Measurements from ENCODE around the gene FTH1.

FTH1 gene

DNA sequence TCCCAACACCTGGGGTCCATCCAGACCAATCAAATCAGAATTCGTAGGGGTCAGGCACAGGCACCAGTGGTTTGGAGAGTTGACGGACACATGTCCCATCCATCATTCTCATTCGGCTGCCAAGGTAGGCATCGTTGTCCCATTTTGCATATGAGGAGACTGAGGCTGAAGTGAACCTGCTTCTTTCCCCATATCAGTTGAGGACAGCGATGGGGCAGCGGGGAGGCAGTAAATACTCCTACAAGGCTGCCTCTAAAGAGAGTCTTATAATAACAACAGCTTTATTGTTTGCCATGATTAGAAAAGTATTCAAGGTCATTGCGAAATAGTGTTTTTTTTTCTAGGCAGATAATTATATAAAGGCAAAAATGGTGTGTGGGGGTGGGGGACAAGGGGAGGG, 18.9 kb downstream of the FTH1 start:
- no peak for DNase-seq (ENCODE audit: low read depth in 2 of 2)

- peak in 1 of 2 experiments; percentile 63 for DNase-seq (ENCODE audit: low read depth in 2 of 2)
These were observed 19.8 kb downstream of the FTH1 start for GRCh38 chr11:61947486-61948210.

DNA sequence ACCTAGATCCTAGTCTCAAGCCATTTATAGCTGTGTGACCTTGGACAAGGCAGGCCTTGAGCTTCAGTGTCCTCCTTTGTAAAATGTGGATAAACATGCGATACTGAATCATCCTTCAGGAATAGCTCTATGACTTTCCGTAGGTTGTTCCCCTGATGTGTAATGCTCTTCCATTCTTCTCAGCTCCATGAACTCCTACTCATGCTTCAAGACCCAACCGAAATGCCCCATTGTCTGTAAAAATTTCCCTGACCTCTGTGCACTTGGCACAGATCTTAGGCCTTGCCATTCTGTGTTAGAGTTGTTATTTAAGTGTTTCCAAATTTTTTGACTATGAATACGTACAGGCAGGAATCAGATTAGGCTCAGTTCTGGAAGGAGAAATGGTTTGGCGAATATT, 20.5 kb downstream of the FTH1 start:
- no peak for DNase-seq (ENCODE audit: low read depth in 2 of 2)

DNA sequence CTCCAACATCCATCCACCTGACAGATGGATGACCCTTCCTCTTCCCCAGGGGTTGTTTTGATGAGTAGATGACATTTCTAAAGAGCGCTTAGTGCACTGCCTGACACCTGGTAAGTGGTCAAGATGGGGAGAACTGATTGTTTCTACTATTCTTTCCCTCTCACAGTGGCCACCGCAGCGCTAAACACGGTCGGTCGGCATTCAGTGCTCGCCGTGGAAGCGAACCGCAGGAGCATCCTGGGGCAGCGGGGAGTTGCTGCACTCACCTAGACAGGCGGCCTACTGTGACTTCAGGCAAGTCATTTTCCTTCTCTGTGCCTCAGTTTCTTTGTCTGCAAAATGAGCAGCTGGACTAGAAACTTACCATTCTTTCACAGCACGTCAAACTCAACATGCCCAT, 22.2 kb downstream of the FTH1 start:
- no peak for DNase-seq (ENCODE audit: low read depth in 2 of 2)

DNA sequence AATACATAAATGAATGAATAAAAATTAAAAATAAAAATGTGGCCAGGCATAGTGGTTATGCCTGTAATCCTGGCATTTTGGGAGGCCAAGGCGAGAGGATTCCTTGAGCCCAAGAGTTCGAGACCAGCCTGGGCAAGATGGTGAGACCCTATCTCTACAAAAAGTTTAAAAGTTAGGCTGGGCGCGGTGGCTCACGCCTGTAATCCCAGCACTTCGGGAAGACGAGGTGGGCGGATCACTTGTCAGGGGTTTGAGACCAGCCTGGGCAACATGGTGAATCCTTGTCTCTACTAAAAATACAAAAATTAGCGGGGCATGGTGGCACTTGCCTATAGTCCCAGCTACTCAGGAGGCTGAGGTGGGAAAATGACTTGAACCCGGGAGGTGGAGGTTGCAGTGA, 27.0 kb downstream of the FTH1 start:
- DNase-seq (ENCODE audit: low read depth in 2 of 2): no peak

- no peak for DNase-seq (ENCODE audit: low read depth in 2 of 2)
These were observed 31.6 kb downstream of the FTH1 start for GRCh38 chr11:61935861-61936260.

GRCh38 chr11:61930933-61931332, 36.5 kb downstream of the FTH1 start:
- DNase-seq (ENCODE audit: low read depth in 2 of 2): no peak

DNA sequence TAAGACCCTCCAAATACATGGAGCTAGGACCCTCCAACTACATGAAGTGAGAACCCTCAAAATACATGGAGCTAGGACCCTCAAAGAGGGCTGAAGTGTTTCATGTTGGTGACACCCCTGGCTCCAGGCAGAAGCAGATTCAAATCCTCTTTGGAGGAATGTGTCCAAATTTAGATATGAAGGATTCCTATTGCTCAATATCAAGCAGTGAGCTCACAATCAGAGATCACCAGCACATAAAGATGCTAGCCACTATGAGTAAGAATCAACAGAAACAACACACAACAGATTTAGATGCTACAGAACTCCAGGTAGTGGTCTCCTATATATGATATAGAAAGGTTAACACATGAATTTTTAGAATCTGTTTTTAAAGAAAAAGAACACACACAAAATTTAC, 38.8 kb downstream of the FTH1 start:
- DNase-seq (ENCODE audit: low read depth in 2 of 2): no peak

DNA sequence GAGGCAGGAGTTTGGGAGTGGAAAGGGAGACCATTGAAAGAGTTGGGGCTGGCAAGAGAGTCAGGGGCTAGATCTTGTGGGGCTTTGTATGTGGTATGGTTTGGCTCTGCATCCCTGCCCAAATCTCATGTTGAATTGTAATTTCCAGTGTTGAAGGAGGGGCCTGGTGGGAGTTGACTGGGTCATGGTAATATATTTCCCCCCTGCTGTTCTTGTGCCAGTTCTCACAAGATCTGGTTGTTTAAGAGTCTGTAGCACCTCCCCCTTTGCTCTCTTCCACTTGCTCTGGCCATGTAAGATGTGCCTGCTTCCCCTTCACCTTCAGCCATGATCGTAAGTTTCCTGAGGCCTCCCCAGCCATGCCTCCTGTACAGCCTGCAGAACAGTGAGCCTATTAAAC, 39.9 kb downstream of the FTH1 start:
- no peak for DNase-seq (ENCODE audit: low read depth in 2 of 2)

GRCh38 chr11:61926235-61926634, 41.2 kb downstream of the FTH1 start:
- DNase-seq (ENCODE audit: low read depth in 2 of 2): no peak

- DNase-seq (ENCODE audit: low read depth in 2 of 2): no peak
These were observed 41.7 kb downstream of the FTH1 start for GRCh38 chr11:61925736-61926135.

DNA sequence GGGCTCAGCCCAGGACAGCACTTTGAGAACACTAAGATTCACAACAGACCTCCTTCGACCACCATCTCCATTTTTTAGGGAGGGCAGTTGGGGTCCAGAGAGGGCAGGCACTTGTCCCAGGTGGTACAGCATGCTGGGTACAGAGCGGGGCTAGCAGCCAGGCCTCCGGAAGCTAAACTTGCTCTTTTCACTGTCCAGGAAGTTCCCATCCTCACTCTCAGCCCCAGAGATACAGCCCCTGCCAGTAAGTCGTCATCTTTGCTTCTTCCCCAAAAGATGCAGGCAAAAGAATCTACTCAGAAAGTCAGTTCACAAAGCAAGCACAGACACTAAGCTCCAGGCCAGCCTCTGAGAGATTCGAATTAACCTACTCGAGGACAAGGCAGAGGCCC, 43.4 kb downstream of the FTH1 start:
- DNase-seq (ENCODE audit: low read depth in 2 of 2): no peak

DNA sequence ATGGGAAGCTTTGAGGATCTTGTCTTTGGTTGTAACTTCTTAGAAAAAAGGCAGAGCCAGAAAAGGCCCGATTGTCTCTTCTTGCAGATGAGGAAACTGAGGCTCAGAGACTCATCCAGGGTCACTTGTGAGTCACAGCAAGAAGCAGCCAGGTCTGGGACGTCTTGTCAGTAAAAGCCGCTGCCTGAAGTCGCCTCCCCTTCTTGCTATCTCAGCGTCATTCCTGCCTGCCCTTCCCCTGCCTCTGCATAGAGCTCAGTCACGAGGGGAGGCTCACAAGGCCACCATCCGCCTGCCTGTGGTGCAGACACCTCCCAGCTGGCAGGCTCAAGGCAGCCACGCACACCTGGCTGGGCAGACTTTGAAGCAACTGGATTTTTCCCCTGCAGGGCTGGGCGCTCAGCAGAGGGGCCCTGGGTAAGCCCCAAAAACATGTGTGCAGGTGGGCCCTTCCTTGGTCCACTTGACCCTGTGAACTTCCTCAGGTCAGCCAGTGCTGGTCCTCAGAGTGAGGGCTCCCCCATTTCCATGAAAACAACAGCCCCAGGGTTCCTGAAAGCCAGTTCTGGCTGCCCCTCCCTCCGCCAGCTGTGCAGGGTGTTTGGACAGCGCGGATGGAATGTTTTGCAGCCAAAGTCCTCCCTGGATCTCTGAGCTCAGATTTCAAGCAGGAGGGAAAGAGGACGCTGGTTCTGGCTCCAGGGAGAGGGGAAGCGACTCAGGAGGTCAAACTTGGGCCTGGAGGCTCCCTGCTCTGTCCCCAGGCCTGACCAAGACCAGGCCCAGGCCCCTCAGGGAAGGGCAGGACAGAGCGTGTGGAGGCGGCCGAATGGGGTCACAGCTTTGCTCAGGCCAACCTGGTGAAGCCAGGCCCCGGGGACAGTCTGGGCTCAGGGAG, 44.0 kb downstream of the FTH1 start:
- DNase-seq (ENCODE audit: low read depth in 2 of 2): no peak

DNA sequence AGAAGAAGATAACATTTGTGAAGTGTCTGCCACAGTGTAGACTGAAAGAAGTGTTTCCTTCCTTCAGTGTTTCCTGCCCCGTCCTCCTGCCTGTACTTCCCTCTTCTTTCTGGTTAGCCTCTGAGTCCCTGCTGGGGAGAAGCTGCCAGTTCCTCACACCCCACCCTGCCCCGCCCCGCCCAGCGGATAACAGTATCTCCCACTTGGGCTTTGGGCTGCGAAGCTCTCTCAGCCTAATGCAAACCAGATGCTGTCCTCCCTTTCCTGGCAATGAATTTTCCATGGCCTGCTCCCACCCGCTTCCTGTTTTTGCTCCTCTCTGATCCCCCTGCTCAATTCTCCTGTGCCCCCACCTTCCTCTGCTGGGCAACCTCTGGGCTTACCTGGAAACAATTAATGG, 44.9 kb downstream of the FTH1 start:
- DNase-seq (ENCODE audit: low read depth in 2 of 2): no peak

- no peak for DNase-seq (ENCODE audit: low read depth in 2 of 2)
These were observed 46.0 kb downstream of the FTH1 start for GRCh38 chr11:61921446-61921845.

GRCh38 chr11:61919705-61920631, 47.5 kb downstream of the FTH1 start:
- no peak for DNase-seq (ENCODE audit: low read depth in 2 of 2)

- no peak for DNase-seq (ENCODE audit: low read depth in 2 of 2)
These were observed 48.3 kb downstream of the FTH1 start for GRCh38 chr11:61918938-61919704.

DNA sequence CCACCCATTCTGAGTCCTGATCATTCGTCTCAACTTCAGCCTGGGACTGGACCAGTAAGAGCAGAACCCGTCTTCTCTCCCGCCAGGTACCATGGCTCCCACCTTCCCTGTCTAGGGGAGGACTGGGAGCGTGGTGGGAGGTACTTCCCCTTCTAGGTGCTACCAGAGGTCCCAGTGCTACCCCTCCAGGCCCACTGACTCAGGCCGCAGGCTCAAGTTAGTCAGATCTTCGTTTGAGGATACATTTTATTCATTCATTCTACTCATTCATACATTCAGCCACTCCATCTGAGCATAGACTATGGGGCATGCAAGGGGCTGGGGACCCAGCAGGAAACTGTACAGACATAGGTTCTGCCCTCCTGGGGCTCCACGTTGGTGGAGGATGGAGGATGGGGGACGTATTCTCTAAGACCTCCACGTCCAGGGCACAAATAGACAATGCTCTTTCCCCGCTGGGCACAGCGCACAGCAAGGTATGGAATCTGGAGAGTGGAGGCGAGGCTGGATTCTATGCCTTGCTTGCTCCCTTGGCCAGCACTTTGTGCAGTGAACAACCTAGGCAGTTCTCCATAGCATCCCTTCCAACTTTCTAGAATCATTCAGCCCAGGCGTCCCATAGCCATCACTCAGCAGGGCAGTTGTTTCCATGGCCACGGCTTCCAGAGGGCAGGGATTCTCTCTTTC, 49.0 kb downstream of the FTH1 start:
- DNase-seq (ENCODE audit: low read depth in 2 of 2): no peak

- no peak for DNase-seq (ENCODE audit: low read depth in 2 of 2)
These were observed 49.9 kb downstream of the FTH1 start, which contains the start of gene RAB3IL1 for GRCh38 chr11:61917334-61918109. Gene RAB3IL1, minus strand, starts transcription at chr11:61917566. Its CDS starts 199 bp downstream, at chr11:61917367.

Data from stimulated activated CD4-positive, alpha-beta T cell treated with anti-CD3 and anti-CD28 coated beads, Interleukin-12 subunit alpha, Interleukin-12 subunit beta, amount 100 ng/mL, for 24 hours (primary cell).